Lower leg skin (tissue), 3 donors: ENCODE results near the gene SOX6.

Experiments used
- CTCF ChIP-seq, 3 donors: fragments of 450-650 bp; IDR thresholded peaks; one replicate each; pipeline ENCODE4 v1.5.1; 2016; ENCODE audit warnings: antibody characterized with exemption in 3 of 3, mild to moderate bottlenecking in 3 of 3, moderate library complexity in 2 of 3
- POLR2A ChIP-seq, 2 donors: fragments of 450-650 bp; IDR thresholded peaks; one replicate each; pipeline ENCODE4 v1.6.1; 2016 to 2017; ENCODE audit warnings: antibody characterized with exemption in 2 of 2, mild to moderate bottlenecking in 1 of 2, moderate library complexity in 1 of 2

- TF ChIP-seq POLR2A (IDR thresholded peaks at IDR 0.05) (no peak), CTCF (IDR thresholded peaks at IDR 0.05) (no peak)
These were observed 25.8 kb upstream of the SOX6 start for GRCh38 chr11:16382186-16382585.
